NCI-H2196 treated with DMSO at 0.1 percent for 48 hours (cell line): ENCODE measurements around the gene IRF1.
"Not testable (repeated sequence)": the region's sequence is repeated elsewhere in the genome, so short reads cannot be mapped to it uniquely, and the experiment has no call there.

Experiments used
- DNase-seq: peaks from one replicate; lab custom pipeline; 2025; ENCODE audit not compliant: unreplicated experiment; lab: John Stamatoyannopoulos, UW

Gene IRF1, protein sequence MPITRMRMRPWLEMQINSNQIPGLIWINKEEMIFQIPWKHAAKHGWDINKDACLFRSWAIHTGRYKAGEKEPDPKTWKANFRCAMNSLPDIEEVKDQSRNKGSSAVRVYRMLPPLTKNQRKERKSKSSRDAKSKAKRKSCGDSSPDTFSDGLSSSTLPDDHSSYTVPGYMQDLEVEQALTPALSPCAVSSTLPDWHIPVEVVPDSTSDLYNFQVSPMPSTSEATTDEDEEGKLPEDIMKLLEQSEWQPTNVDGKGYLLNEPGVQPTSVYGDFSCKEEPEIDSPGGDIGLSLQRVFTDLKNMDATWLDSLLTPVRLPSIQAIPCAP

DNA sequence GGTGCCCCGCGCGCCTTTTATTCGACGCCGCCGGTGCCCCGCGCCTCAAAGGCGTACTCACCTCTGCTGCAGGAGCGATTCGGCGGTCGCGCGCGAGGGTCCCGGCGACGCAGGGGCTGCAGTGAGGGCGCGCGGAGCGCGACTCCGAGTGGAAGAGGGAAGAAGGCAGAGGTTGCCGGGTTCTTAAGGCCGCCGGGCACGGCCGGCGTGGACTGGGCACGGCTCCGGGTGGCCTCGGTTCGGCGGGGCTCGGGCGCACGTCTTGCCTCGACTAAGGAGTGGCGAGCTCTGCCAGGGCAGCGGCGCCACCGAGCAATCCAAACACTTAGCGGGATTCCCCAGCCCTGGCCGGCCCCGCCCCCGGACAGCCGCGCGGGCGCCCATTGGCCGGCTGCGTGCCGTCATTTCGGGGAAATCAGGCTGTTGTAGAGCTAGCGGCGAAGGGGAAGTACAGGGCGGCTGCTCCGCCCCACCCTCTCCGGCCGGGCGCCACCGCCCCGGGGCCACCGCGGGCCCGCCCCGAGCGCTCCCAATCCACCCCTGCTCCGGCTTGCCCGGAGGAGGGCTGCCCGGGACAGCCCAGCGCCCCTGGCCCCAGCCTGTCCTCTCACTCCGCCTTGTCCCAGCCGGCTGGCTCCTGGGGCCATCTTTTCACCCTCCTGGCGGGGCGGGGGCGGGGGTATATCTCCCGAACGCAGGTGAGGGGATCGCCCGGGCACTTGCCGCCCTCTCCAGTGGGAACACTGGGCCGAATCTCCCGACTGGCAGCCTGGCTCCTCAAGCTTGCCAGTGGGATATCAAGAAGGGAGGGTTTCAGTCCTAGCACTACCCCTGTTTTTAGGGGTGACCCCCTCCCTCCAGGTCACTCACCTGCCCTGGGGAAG, at the start of gene IRF1:
Gene IRF1 (minus strand): TSS at position 290 of the 884 bp plus-strand sequence. CDS start 1,295 bp downstream, outside the sequence.
- peak; percentile 88 for DNase-seq

DNA sequence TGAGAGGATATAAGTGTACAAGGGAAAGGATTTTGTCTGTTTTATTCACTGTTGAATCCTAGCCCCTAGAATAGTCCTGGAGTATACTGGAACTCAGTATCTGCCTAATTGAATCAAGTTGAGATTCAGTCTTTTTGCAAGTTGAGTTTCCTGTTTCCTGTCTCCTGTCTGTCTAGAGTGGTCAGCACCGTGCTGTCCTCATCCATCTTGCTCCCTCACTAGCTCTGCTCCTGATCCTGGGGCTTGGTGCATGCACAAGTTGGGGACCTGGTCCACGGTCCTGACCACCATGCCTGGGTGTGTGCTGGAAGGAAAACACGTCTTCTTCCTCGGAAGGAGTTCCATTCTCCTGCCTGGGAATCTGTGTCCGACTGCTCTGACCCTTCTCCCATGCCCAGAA, 49.6 kb upstream of the IRF1 start:
- no peak for DNase-seq

DNA sequence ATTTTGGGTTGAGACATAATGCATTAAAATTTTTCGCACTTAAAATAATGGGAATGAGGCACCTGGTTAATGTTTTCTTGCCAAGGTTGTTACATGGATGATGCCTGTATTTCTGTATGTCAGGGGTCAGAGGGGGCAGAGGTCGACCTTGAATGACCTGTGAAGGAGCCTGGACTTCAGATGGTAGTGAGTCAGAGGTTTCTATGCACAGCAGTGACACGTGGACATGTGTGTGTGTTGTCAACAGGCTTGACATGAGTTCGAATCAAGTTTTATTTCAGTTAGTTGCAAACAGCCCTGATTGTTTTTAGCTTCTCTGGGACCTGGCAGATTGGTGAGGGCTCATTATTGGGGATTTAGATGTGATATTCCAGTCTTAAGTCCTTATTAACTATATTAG, 49.1 kb upstream of the IRF1 start:
- no peak for DNase-seq

DNA sequence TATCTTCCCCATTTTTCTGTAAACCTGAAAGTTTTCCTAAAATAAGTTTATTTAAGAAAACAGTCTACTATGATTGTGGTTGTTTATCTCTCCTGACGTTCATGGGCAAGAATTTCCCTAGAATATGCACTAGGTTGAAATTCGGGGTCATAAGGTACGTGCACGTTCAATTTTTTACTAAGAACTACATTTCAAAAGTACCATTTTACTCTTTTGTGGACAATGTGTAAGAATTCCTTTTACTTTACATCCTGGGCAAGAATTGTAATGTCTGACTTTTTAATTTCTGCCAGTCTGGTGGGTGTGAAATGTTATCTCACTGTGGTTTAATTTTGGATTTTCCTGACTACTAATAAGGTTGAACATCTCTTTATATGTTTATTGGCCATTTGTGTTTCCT, 40.4 kb upstream of the IRF1 start:
- no peak for DNase-seq

DNA sequence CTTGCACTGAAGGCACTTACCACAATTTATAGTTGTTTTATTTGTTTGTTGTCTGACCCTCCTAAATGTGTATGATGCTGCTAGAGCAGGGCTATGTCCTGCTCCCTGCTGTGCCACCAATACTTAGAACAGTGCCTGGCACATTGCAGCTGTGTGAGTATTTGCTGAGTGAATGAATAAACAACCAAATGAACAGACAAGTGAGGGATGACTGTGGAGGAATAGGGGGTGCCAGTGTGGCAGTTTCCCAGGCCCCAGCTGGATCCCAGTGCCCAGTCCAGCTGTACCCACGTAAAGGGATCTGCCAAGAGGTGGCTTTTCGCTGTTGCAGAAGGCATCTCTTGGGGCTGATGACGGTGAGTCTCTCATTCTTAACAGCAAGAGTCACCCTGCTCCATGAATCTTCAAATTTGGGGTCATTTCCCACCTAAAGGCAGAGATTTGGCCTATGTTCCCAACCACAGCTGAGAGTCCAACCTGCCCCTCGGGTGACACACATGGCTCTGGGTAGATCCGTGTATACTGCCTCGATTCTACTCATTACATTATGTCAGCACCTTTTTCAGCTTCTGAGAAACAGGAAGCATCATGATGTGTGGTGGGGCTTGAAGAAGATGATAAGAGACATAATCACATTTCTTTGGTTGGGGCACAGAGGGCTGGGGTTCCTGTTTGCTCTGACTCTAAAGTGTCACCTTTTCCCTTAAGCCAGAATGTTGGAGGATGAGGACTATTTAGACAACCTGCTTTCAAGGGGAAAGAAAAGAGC, 38.5 kb upstream of the IRF1 start:
- DNase-seq, result no peak

DNA sequence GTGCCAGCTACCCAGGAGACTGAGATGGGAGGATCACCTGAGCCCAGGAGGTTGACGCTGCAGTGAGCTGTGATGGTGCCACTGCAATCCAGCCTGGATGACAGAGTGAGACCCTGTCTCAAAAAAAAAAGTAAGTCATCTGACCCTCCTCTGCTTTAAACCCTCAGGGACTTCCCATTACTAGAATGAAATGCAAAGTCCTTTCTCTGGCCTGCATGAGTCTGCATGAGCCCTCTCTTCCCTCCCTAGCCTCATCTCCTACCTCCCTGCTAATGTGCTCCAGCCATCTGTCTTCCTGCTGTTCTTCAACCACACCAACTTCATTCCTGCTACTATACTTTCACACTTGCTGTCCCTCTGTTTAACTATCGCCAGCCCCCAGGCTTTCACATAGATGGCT, 37.4 kb upstream of the IRF1 start:
- no peak for DNase-seq

DNA sequence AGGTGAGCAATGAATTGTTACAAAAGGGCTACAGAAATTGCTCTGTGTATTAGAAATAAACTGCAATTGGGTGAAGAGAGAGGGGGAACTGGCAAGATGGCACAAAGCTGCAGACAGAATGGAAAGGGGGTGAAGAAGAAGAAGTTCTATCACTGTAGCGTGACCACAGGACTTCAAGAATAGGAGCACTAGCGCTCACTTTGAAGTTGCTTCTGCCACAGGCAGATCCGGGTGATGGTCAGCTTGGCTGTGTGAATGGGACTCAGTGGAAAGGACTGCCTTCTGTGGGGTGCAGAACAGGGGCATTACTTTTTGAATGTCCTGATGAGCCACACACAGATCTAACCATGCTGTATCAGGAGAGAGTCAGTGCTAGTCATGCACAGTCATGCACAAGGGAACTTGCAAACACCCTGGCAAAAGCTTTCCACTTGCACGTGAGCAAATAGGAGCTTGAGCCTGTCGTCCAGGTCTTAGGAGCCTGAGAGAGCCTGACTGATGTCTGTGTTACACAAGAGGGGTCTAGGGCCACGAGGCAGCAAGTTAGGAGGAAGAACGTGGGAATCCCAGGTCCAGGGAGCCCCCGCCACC, 36.5 kb upstream of the IRF1 start:
- DNase-seq, result no peak

DNA sequence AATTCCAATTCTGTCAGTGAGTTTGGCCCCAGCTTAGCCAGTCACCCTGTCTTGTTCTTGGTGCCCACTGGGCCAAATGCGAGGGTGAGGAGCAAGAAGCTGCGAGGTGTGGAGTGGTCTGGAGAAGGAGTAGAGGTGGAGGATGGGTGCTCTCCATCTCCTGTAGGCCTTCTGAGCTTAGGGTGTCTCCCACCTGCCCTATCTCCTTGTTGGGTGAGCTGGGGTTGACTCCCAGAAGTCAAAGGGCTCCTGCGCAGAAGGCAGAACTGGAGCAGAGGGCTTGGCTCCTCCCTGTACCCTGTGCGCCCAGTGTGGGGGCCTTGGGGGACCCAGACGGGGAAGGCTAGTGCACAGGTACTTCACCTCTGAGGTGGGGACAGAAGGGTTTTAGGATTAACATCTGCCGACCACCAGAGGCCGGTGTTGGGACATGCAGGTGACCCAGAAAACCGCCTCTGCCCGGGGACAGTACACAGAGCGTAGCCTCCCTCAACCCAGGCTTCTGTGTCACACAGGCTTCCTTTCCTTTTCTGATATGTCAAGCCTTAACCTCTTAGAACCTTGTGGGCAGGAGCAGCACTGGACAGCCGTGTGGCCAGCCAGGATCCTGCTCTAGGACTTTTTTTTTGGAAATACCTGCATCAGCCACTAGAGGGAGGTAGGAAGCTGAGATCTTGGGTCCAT, 35.9 kb upstream of the IRF1 start:
- DNase-seq, result peak; percentile 36

DNA sequence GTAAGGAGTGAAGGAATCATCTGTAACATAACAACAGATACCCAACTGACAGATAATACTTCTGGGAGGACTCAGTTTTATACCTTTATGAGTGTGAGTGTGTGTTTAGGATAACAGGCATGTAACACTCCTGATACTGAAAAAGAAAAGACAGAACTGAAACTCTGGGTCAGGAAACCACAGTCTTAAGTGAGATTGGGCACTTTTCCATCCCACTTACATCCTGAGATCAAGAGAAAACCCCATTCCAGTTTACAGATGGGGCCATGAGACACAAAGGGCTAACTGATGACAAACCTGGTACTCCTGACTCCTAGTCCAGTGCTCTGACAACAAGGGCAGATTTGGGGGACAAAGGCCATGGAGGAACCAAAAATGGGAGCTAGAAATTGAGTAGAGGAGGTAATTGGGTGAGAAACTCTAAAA, 34.7 kb upstream of the IRF1 start:
- DNase-seq, result no peak

DNA sequence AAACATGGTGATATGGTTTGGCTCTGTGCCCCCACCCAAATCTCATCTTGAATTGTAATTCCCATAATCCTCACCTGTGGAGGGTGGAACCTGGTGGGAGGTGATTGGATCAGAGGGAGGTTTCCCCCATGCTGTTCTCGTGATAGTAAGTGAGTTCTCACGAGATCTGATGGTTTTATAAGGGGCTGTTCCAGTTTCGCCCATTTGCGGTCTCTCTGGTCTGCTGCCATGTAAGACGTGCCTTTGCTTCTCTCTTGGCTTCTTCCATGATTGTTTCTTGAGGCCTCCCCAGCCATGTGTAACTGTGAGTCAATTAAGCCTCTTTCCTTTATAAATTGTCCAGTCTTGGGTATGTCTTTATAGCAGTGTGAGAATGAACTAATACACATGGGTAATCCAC, 34.3 kb upstream of the IRF1 start:
- not testable (repeated sequence) for DNase-seq

DNA sequence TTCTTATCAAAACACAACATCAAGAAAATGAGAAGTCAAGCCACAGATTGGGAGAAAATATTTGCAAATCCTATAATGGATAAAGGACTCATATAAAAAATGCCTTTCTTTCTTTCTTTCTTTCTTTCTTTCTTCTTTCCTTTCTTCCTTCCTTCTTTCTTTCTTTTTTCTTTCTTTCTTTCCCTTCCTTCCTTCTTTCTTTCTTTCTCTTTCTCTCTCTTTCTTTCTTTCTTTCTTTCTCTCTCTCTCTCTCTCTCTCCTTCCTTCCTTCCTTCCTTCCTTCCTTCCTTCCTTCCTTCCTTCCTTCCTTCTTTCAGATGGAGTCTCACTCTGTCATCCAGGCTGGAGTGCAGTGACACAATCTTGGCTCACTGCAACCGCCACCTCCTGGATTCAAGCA, 31.5 kb upstream of the IRF1 start:
- DNase-seq, result not testable (repeated sequence)

DNA sequence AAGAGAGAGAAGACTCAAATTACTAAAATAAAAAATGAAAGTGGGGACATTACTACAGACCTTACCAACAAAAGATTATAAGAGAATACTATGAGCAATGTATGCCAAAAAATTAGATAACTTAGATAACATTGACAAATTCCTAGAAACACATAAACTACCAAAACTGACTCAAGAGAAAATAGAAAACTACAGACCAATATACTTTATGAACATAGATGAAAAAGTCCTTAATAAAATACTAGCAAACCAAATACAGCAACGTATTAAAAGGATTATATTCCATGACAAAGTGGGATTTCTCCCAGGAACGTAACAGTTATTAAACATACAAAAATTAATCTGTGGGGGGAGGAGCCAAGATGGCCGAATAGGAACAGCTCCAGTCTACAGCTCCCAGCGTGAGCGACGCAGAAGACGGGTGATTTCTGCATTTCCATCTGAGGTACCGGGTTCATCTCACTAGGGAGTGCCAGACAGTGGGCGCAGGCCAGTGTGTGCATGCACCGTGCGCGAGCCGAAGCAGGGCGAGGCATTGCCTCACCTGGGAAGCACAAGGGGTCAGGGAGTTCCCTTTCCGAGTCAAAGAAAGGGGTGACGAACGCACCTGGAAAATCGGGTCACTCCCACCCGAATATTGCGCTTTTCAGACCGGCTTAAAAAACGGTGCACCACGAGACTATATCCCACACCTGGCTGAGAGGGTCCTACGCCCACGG, 23.2 kb upstream of the IRF1 start:
- DNase-seq, result not testable (repeated sequence)

DNA sequence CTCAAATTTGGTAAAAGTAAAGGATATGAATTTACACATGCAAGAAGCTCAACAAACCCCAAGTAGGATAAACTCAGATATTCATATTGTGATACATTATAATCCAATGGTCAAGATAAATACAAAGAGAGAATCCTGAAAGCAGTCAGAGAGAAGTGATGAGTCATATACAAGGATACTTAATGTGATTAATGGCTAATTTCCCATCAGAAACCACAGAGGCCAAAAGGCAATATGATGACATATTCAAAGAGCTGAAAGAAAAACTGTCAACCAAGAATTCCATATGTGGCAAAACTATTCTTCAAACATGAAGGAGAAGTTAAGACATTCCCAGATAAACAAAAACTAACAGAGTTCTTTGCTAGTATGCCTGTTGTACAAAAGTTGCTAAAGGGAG, 19.5 kb upstream of the IRF1 start:
- no peak for DNase-seq

DNA sequence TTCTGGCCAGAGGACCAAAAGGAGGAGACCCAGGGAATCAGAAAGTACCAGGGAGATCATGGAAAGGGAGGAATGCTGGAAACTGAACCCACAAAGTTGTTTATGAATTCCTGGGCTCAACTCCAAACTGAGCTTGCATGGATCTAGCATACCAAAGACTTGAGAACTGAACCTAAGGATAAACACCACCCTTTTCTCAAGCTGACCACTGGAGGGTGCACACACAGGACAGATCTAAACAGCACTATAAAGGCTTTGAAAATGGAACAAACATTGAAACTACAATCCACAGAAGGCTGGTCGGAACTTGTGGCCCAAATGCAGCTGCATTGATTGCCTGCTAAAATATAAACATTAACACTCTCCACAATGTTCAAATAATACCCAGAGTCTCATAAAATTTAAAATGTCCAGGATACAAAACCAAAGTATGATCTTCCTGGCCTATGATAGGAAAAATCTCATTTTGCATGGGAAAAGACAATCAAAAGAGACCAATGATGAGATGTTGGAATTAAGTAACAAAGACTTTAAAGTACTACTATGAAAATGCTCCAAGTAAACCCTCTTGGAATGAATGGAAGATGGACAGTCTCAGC, 15.6 kb upstream of the IRF1 start:
- no peak for DNase-seq

DNA sequence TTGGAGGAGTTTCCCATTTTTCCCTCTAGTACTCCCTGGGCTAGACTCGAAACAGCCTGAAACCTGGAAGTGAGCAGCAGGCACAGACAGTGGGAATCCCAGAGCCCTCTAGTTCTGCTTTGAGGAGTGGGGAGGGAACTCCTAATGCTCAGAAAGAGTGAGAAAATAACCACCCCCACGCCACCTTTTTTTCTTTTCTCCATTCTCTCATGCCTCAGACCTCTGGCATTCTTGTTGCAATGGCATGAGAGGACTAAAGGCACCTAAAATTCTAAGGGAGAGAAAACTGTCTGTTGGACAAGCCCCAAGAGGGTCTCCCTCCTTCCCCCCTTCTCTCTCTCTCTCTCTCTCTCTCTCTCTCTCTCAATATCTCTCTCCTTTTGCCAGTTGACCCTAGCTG, 15.1 kb upstream of the IRF1 start:
- no peak for DNase-seq

DNA sequence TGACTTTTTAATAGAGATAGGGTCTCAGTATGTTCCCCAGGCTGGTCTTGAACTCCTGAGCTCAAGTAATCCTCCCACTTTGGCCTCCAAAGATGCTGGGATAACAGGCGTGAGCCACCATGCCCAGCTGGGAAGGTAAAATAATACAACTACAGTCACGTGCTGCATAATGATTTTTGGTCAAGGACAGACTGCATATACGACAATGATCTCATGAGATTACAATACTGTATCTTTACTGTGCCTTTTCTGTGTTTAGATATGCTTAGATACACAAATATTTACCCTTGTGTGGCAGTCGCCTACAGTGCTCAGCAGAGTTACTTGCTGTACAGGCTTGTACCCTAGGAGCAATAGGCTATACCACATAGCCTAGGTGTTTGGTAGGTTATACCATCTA, 14.2 kb upstream of the IRF1 start:
- no peak for DNase-seq

DNA sequence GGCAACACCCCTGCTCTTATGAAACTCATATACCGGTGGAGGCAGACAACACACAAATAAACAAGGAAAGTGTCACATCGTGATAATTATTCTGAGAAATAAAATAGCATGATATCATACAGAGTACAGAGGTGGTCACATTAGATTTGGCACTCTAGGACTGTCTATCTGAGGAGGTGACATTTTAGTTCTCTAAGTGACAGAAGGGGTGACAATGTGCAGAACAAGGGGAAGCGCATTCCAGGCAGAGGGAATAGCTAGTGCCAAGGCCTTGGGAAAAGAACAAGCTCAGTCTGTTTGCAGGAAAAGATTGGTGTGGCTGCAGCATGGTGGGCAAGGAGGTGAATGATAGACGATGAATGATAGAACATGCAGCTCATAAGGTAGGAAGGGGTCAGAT, 12.7 kb upstream of the IRF1 start:
- no peak for DNase-seq

DNA sequence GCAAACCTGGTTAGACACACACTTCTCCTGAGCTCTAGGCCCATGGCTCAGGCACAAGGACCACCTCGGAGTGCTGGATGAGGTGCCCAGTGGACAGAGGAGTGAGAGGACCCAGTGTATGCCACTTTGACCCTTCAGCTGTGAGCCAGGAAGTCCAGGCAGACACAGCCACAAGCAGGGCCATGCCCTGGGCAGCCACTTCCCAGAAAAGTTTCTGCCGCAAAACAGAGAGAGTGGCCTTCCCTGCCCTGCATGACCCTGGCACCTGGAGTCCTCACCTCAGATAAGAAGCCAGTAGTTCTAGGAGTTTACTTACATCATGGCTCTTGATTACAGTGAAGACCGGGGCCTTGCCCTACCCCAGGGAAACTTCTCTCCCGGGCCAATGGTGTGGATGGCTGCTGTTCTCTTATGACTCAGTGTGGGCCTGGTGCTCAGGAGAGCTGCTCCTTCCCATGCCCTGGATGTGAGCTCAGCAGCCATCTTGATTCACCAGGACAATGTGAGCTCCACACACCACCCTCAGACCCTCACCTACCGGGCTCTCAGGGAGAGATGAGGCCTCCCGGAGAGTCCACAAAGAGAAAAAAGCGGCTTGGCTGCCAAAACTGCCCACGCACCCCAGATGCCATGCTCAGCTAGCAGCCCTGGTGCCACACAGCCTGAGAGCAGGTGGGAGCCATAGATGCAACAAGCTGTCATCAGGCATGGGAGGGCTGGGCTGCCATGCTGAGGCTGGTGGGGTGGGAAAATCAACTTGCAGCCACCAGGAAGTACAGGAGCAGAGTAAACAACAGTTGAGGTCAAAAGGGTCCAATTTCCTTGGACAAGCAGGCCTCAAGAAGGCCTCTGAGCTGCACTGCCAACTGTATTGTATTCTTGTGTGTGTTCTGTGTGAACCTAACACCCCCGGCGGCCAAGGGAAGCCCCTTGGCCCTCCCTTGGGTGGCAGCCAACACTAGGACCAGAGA, 11.7 kb upstream of the IRF1 start:
- peak; percentile 12 for DNase-seq

DNA sequence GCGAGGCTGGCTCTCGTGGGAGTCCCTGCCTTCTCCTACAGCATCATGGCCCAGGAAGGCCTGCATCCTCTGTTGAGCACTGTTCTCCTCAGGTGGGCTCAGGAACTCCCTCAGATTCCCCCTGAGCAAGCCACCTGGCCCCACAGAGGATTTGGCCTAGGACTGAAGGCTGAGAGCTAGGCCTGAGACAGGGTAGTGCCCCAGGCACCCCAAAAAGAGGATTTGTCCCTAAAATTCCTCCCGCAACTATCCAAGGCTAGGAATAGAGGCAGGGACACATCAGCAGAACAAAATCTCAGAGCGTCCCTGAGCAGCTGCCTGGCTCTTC, 11.0 kb upstream of the IRF1 start:
- DNase-seq, result no peak
